NCI-H69 (cell line): Measurements from ENCODE around the gene ZFAND2B.
A peak's percentile ranks its signal among the peaks of the same experiment; 100 is the strongest.
"Not testable (repeated sequence)": the region's sequence is repeated elsewhere in the genome, so short reads cannot be mapped to it uniquely, and the experiment has no call there.

ENCODE experiments used
- DNase-seq: peaks from one replicate; lab custom pipeline; 2025; lab: John Stamatoyannopoulos, UW

Gene ZFAND2B

GRCh38 chr2:219175928-219176817 lies 30.4 kb upstream of the ZFAND2B start:
- DNase-seq = peak; percentile 74

GRCh38 chr2:219176818-219177551 lies 29.6 kb upstream of the ZFAND2B start, which contains the start of gene CNPPD1:
CNPPD1 (minus strand) TSS chr2:219176925; CDS start chr2:219176828, 97 bp downstream.
- peak; percentile 92 for DNase-seq

- peak; percentile 87 for DNase-seq
Measured at GRCh38 chr2:219177552-219178376, 28.8 kb upstream of the ZFAND2B start, which contains the start of gene RETREG2. RETREG2 (plus strand) TSS chr2:219178275; CDS start chr2:219178353, 78 bp downstream.

- peak; percentile 44 for DNase-seq
Measured at GRCh38 chr2:219178377-219179175, 28.0 kb upstream of the ZFAND2B start.

- no peak for DNase-seq
Measured at GRCh38 chr2:219179601-219180465, 26.7 kb upstream of the ZFAND2B start.

- DNase-seq = no peak
Measured at GRCh38 chr2:219180961-219181360, 25.6 kb upstream of the ZFAND2B start.

- no peak for DNase-seq
Measured at GRCh38 chr2:219181531-219181930, 25.1 kb upstream of the ZFAND2B start.

- no peak for DNase-seq
Measured at GRCh38 chr2:219182331-219183150, 24.0 kb upstream of the ZFAND2B start.

- DNase-seq = no peak
Measured at GRCh38 chr2:219183151-219183772, 23.3 kb upstream of the ZFAND2B start.

GRCh38 chr2:219184121-219184520 lies 22.5 kb upstream of the ZFAND2B start:
- peak; percentile 88 for DNase-seq

- DNase-seq = no peak
Measured at GRCh38 chr2:219186754-219187456, 19.7 kb upstream of the ZFAND2B start.

GRCh38 chr2:219197388-219197787 lies 9.2 kb upstream of the ZFAND2B start:
- DNase-seq = no peak

- DNase-seq = no peak
Measured at GRCh38 chr2:219198974-219199373, 7.6 kb upstream of the ZFAND2B start.

GRCh38 chr2:219199470-219200211 lies 6.9 kb upstream of the ZFAND2B start:
- DNase-seq = no peak

GRCh38 chr2:219200502-219201326 lies 5.9 kb upstream of the ZFAND2B start:
- DNase-seq = peak; percentile 22

GRCh38 chr2:219201331-219201730 lies 5.3 kb upstream of the ZFAND2B start:
- not testable (repeated sequence) for DNase-seq
